ENCODE measurements around the gene UGT2B7.
"Not testable (repeated sequence)": the region's sequence is repeated elsewhere in the genome, so short reads cannot be mapped to it uniquely, and the experiment has no call there.

The UGT2B7 gene

GRCh38 chr4:69096111-69096656, at the start of gene UGT2B7:
UGT2B7 (plus strand) TSS chr4:69096474; CDS start chr4:69096521, 47 bp downstream.
- DNase-seq (ENCODE audit: low read depth in 2 of 2), result no peak

- no peak for DNase-seq (ENCODE audit: low read depth in 2 of 2)
These were observed 46.4 kb upstream of the UGT2B7 start for GRCh38 chr4:69049860-69050259.

- DNase-seq (ENCODE audit: low read depth in 2 of 2), result not testable (repeated sequence)
These were observed 45.3 kb upstream of the UGT2B7 start for GRCh38 chr4:69050853-69051575.

- no peak for DNase-seq (ENCODE audit: low read depth in 2 of 2)
These were observed 44.7 kb upstream of the UGT2B7 start for GRCh38 chr4:69051576-69051943.

GRCh38 chr4:69053309-69053885, 42.9 kb upstream of the UGT2B7 start:
- DNase-seq (ENCODE audit: low read depth in 2 of 2), result not testable (repeated sequence)

- not testable (repeated sequence) for DNase-seq (ENCODE audit: low read depth in 2 of 2)
These were observed 42.2 kb upstream of the UGT2B7 start for GRCh38 chr4:69054033-69054432.

- DNase-seq (ENCODE audit: low read depth in 2 of 2), result no peak
These were observed 41.6 kb upstream of the UGT2B7 start for GRCh38 chr4:69054578-69055200.

GRCh38 chr4:69056150-69056549, 40.1 kb upstream of the UGT2B7 start:
- no peak for DNase-seq (ENCODE audit: low read depth in 2 of 2)

- DNase-seq (ENCODE audit: low read depth in 2 of 2), result no peak
These were observed 39.2 kb upstream of the UGT2B7 start for GRCh38 chr4:69056921-69057550.

GRCh38 chr4:69057620-69058409, 38.5 kb upstream of the UGT2B7 start:
- DNase-seq (ENCODE audit: low read depth in 2 of 2), result no peak

GRCh38 chr4:69058410-69059059, 37.7 kb upstream of the UGT2B7 start:
- DNase-seq (ENCODE audit: low read depth in 2 of 2), result no peak

GRCh38 chr4:69060651-69061308, 35.5 kb upstream of the UGT2B7 start:
- no peak for DNase-seq (ENCODE audit: low read depth in 2 of 2)

- no peak for DNase-seq (ENCODE audit: low read depth in 2 of 2)
These were observed 31.9 kb upstream of the UGT2B7 start for GRCh38 chr4:69064391-69064790.

- no peak for DNase-seq (ENCODE audit: low read depth in 2 of 2)
These were observed 29.3 kb upstream of the UGT2B7 start for GRCh38 chr4:69066945-69067344.

- DNase-seq (ENCODE audit: low read depth in 2 of 2), result no peak
These were observed 27.2 kb upstream of the UGT2B7 start for GRCh38 chr4:69069085-69069484.

- no peak for DNase-seq (ENCODE audit: low read depth in 2 of 2)
These were observed 25.7 kb upstream of the UGT2B7 start for GRCh38 chr4:69070590-69070989.

GRCh38 chr4:69071286-69071685, 25.0 kb upstream of the UGT2B7 start:
- DNase-seq (ENCODE audit: low read depth in 2 of 2), result no peak

GRCh38 chr4:69073375-69073774, 22.9 kb upstream of the UGT2B7 start:
- DNase-seq (ENCODE audit: low read depth in 2 of 2), result no peak

- no peak for DNase-seq (ENCODE audit: low read depth in 2 of 2)
These were observed 21.0 kb upstream of the UGT2B7 start for GRCh38 chr4:69075061-69075792.

- DNase-seq (ENCODE audit: low read depth in 2 of 2), result no peak
These were observed 17.4 kb upstream of the UGT2B7 start for GRCh38 chr4:69078852-69079251.
